Right lobe of liver (tissue), 6 donors: ENCODE results near the gene SORBS2. TPM values are rescaled to one million over a fixed set of nuclear protein-coding genes. Genes with fewer than 3 reads are reported as not detected.

Experiments used
- ATAC-seq, 4 donors: fragments of 200-7000 bp; cut with Tn5 transposase; one replicate each; pipeline ENCODE4 v1.9.1; 2020; ENCODE audit warnings: mild to moderate bottlenecking in 4 of 4, moderate library complexity in 4 of 4
- DNase-seq, 3 donors: peaks; one replicate each; pipeline ENCODE4 v3.0.0-alpha.2; 2020
- H3K27ac ChIP-seq, 3 donors: fragments of 200-600 bp; one replicate each; pipeline ENCODE4 v1.8.0; 2022
- H3K27me3 ChIP-seq, 2 donors: fragments of 200-600 bp; one replicate each; pipeline ENCODE4 v1.8.0; 2022
- H3K36me3 ChIP-seq, 4 donors: fragments of 200-600 bp; sonication (generic) in 1 of 4; one replicate each; pipeline versions ENCODE4 v1.5.1 to v1.8.0; 2017 to 2022; ENCODE audit warnings: control low read depth in 1 of 4
- H3K4me1 ChIP-seq, 4 donors: fragments of 200-600 bp; sonication (generic) in 1 of 4; one replicate each; pipeline versions ENCODE4 v1.5.1 to v1.8.0; 2017 to 2022; ENCODE audit warnings: control low read depth in 1 of 4
- H3K4me3 ChIP-seq, 3 donors: fragments of 200-600 bp; one replicate each; pipeline ENCODE4 v1.8.0; 2022
- H3K9me3 ChIP-seq, 4 donors: fragments of 200-600 bp; sonication (generic) in 1 of 4; one replicate each; pipeline versions ENCODE4 v1.5.1 to v1.8.0; 2017 to 2022; ENCODE audit warnings: control low read depth in 1 of 4
- CTCF ChIP-seq, 4 donors: fragments of 200-600 bp in 3 of 4; fragments of 450-650 bp in 1 of 4; IDR thresholded peaks; one replicate each; pipeline versions ENCODE4 v1.5.1 to v1.8.0; 2016 to 2022; ENCODE audit warnings: antibody characterized with exemption in 4 of 4, mild to moderate bottlenecking in 2 of 4
- POLR2A ChIP-seq: fragments of 450-650 bp; IDR thresholded peaks from one replicate; pipeline ENCODE4 v1.6.1; 2017; ENCODE audit warnings: antibody characterized with exemption, mild to moderate bottlenecking
- WGBS: methylation state at CpG from one replicate; pipeline ENCODE4 v1.1.6; 2018; ENCODE audit warnings: low coverage, low lambda C conversion rate; ENCODE audit not compliant: insufficient coverage; ENCODE audit errors: missing lambda C conversion rate; 5-methylcytosine and 5-hydroxymethylcytosine counted together
- intact Hi-C, 2 donors: fragments of 100-400 bp; cut with DNase I; formaldehyde crosslinking; loops; one replicate each; pipeline versions ENCODE4 v1.11.2 to v1.14.1; 2022
- total RNA-seq, 6 experiments: library from RNA; depleted of rRNA in 2 of 6; stranded (reverse); fragments of >200 nt in 2 of 6; fragmentation: NEBNext Ultra II Directional in 3 of 6; extraction: Animal tissue kit (Norgen Biotek cat#: 25700) in 3 of 6; gene quantifications; one replicate each; pipeline versions ENCODE4 v1.1.0 to v1.2.4, GENCODE V29; 2016 to 2023
- donor health status: DM: no; HTN: yes; CAD: no.
- donor health status: DM: no; HTN: no; CAD: no.
- donor health status: DM: no; HTN: no; CAD: no.
- donor health status: DM: no; HTN: yes; CAD: no.
- donor health status: DM: no; HTN: yes; CAD: no.

Gene SORBS2
- total RNA-seq, 6 experiments from 2014 or later, result 60.8 to 144 (median 107) TPM

- intact Hi-C loops, result loop anchor here in 1 of 2 donors (10.0 kb wide), 1 partner anchor 408 kb away; no protein-coding TSS in a partner anchor
- Histone ChIP-seq H3K27me3 (no peaks in the 10 kb centered on the region), H3K9me3 (no peaks in the 10 kb centered on the region), H3K36me3 (peaks cover 0 to 38% (median 12%) of the 10 kb centered on the region in 4 donors), H3K27ac (no peak overlapping the region), H3K4me3 (no peak overlapping the region), H3K4me1 (no peaks in the 10 kb centered on the region)
- TF ChIP-seq POLR2A, result no peak
- no peak for TF ChIP-seq CTCF (IDR thresholded peaks at IDR 0.05)
- DNase-seq (no peak), ATAC-seq (peak in 1 of 4 donors; percentile 13)
- WGBS, result 100% methylated on average over 4 of the region's 9 CpGs
Observed at GRCh38 chr4:185626798-185627197, 185.2 kb downstream of the SORBS2 start.

GRCh38 chr4:185625503-185625902, 186.5 kb downstream of the SORBS2 start:
- no peak overlapping the region for H3K4me3 ChIP-seq
- no peak for DNase-seq
- no peaks in the 10 kb centered on the region for H3K27me3 ChIP-seq
- TF ChIP-seq POLR2A, result no peak
- TF ChIP-seq CTCF (IDR thresholded peaks at IDR 0.05), result no peak
- H3K4me1 ChIP-seq, result no peaks in the 10 kb centered on the region
- 57% methylated on average over 2 of the region's 2 CpGs for WGBS
- no peak overlapping the region for H3K27ac ChIP-seq
- no peaks in the 10 kb centered on the region for H3K9me3 ChIP-seq
- H3K36me3 ChIP-seq, result peaks cover 0 to 40% (median 10%) of the 10 kb centered on the region in 4 donors
- peak; percentile 61 to 65 (median 61) for ATAC-seq
- intact Hi-C loops, result loop anchor here in 1 of 2 donors (10.0 kb wide), 1 partner anchor 409 kb away; no protein-coding TSS in a partner anchor

GRCh38 chr4:185624259-185624589, 187.8 kb downstream of the SORBS2 start:
- Histone ChIP-seq H3K9me3 (no peaks in the 10 kb centered on the region), H3K27ac (no peak overlapping the region), H3K4me1 (no peaks in the 10 kb centered on the region), H3K4me3 (no peak overlapping the region), H3K36me3 (peaks cover 0 to 52% (median 15%) of the 10 kb centered on the region in 4 donors), H3K27me3 (no peaks in the 10 kb centered on the region)
- no peak for DNase-seq
- intact Hi-C loops, result loop anchor here in 1 of 2 donors (10.0 kb wide), 1 partner anchor 411 kb away; no protein-coding TSS in a partner anchor
- 90% methylated on average over 7 of the region's 10 CpGs for WGBS
- ATAC-seq, result no peak
- no peak for TF ChIP-seq CTCF (IDR thresholded peaks at IDR 0.05)
- no peak for TF ChIP-seq POLR2A

- no peak overlapping the region for H3K4me3 ChIP-seq
- WGBS, result 94% methylated on average over 6 of the region's 46 CpGs
- DNase-seq (no peak), ATAC-seq (no peak)
- peaks cover 0 to 58% (median 19%) of the 10 kb centered on the region in 4 donors for H3K36me3 ChIP-seq
- intact Hi-C loops, result loop anchor here in 1 of 2 donors (10.0 kb wide), 1 partner anchor 411 kb away; no protein-coding TSS in a partner anchor
- no peaks in the 10 kb centered on the region for H3K4me1 ChIP-seq
- no peak overlapping the region for H3K27ac ChIP-seq
- H3K27me3 ChIP-seq, result no peaks in the 10 kb centered on the region
- no peaks in the 10 kb centered on the region for H3K9me3 ChIP-seq
- TF ChIP-seq CTCF (IDR thresholded peaks at IDR 0.05), result no peak
- TF ChIP-seq POLR2A, result no peak
Observed at GRCh38 chr4:185623444-185624258, 188.3 kb downstream of the SORBS2 start.
